HepG2 (cell line): ENCODE data around the gene LRRC28. TPM values are rescaled to one million over a fixed set of nuclear protein-coding genes. Genes with fewer than 3 reads are reported as not detected.

Experiments used
- GRHL1 ChIP-seq: sonication (generic); formaldehyde crosslinking; conservative IDR thresholded peaks from 2 replicates; pipeline ENCODE4 v1.8.0; 2022; ENCODE audit warnings: missing genetic modification reagents
- HINFP ChIP-seq: sonication (generic); formaldehyde crosslinking; IDR thresholded peaks from 2 replicates; pipeline ENCODE4 v1.4.0; 2020; ENCODE audit warnings: low read depth, mild to moderate bottlenecking, missing genetic modification reagents
- HNRNPH1 ChIP-seq: fragments of 200-400 bp; formaldehyde crosslinking; optimal IDR thresholded peaks from 2 replicates; pipeline ENCODE3; 2017; ENCODE audit warnings: mild to moderate bottlenecking, low read depth, low read length
- IRF1 ChIP-seq: sonication (generic); formaldehyde crosslinking; IDR thresholded peaks from 2 replicates; pipeline ENCODE4 v1.4.0; 2020; ENCODE audit warnings: low read depth, mild to moderate bottlenecking, missing genetic modification reagents
- MXD1 ChIP-seq: sonication (generic); formaldehyde crosslinking; IDR thresholded peaks from 2 replicates; pipeline ENCODE4 v1.4.0; 2020; ENCODE audit warnings: mild to moderate bottlenecking, missing genetic modification reagents
- MXI1 ChIP-seq: IDR thresholded peaks from 3 replicates; pipeline ENCODE4 v1.6.1; 2012; ENCODE audit warnings: low read depth, low read length, inconsistent platforms, borderline replicate concordance
- REST ChIP-seq, 2 experiments: IDR thresholded peaks; 2 replicates each; pipeline ENCODE4 v1.6.1; 2011 to 2012; ENCODE audit warnings: low read length in 2 of 2, borderline replicate concordance in 1 of 2, low read depth in 1 of 2, mild to moderate bottlenecking in 1 of 2, moderate library complexity in 1 of 2
- RNF2 ChIP-seq: fragments of 450-650 bp; conservative IDR thresholded peaks from 2 replicates; pipeline ENCODE4 v1.6.1; 2016; ENCODE audit warnings: low read depth
- TFE3 ChIP-seq: IDR thresholded peaks from 2 replicates; pipeline ENCODE4 v1.6.1; 2016
- UBTF ChIP-seq: sonication (generic); formaldehyde crosslinking; IDR thresholded peaks from 2 replicates; pipeline ENCODE4 v1.4.0; 2020; ENCODE audit warnings: mild to moderate bottlenecking, missing genetic modification reagents
- ZBTB42 ChIP-seq: sonication (generic); formaldehyde crosslinking; IDR thresholded peaks from 2 replicates; pipeline ENCODE4 v1.5.0; 2020; ENCODE audit warnings: mild to moderate bottlenecking, missing genetic modification reagents
- ZNF687 ChIP-seq: sonication (generic); formaldehyde crosslinking; IDR thresholded peaks from 2 replicates; pipeline ENCODE4 v1.5.1; 2020; ENCODE audit warnings: mild to moderate bottlenecking, missing genetic modification reagents, moderate library complexity
- polyA plus RNA-seq, 8 experiments: library from polyadenylated mRNA; depleted of rRNA in 3 of 8; stranded (reverse) in 7 of 8; unstranded in 1 of 8; fragments of >200 nt; fragmentation: Illumina TruSeq in 4 of 8; extraction: Trizol in 4 of 8; gene quantifications; 2 replicates each; pipeline versions ENCODE4 v1.2.1 to v1.2.3, GENCODE V29; 2011 to 2016; ENCODE audit warnings: low read depth in 4 of 8, missing spikeins in 1 of 8, mixed read lengths in 1 of 8; ENCODE audit not compliant: insufficient read depth in 1 of 8
- total RNA-seq, 5 experiments: library from RNA; depleted of rRNA; stranded (reverse); fragments of >200 nt; fragmentation: Illumina TruSeq; extraction: Trizol; gene quantifications; 2 replicates each; pipeline ENCODE4 v1.2.3, GENCODE V29; 2016; ENCODE audit warnings: low read depth in 1 of 5

The LRRC28 gene
- total and polyA plus RNA-seq, 2 of the 13 experiments (the other 11 are each of a cell fraction or from before 2014, with no cell fraction given): 17.5 to 21.3 TPM

- no peak for TF ChIP-seq IRF1
- no peak for TF ChIP-seq MXI1
- TF ChIP-seq RNF2: no peak
- TF ChIP-seq MXD1 (CRISPR knock-in tag): no peak
- no peak for TF ChIP-seq ZNF687 (CRISPR knock-in tag)
- no peak for TF ChIP-seq UBTF
- no peak for TF ChIP-seq REST (IDR thresholded peaks at IDR 0.05; ENCODE audit: borderline replicate concordance in 1 of 2, low read depth in 1 of 2, low read length in 2 of 2)
- no peak for TF ChIP-seq TFE3 (CRISPR knock-in tag)
- TF ChIP-seq HINFP (CRISPR knock-in tag): no peak
- TF ChIP-seq GRHL1 (CRISPR knock-in tag): no peak
- no peak for TF ChIP-seq HNRNPH1
- TF ChIP-seq ZBTB42: no peak
These were observed 75.0 kb downstream of the LRRC28 start (continued) for GRCh38 chr15:99326235-99326634.
